Measurements from ENCODE around the gene TPP2. TPM values are rescaled to one million over a fixed set of nuclear protein-coding genes. Genes with fewer than 3 reads are reported as not detected.

The TPP2 gene
- polyA plus RNA-seq, 1 donor, result 38.7 TPM

DNA sequence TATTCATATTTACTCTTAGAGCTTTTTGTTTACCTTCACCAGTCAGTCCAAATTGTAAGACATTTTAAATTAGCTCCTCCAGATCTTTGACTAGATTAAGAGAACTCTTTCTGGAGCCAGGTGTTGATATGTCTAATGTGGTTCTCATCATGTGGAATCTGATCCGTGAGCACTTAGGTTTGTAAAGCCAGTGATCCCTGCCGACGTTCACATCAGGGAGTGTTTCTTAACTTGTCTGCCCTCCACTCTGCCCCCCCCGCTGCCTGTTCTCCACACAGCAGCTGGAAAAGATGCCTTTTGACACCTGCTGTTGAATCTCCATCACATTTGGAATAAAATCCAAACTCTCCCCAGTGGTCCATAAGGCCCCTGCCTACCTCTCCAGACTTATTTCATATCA lies 80.3 kb downstream of the TPP2 start:
- Histone ChIP-seq H3K27ac (ENCODE audit: low read length) (no peak overlapping the region), H3K4me3 (ENCODE audit: low read length) (no peak overlapping the region), H3K4me1 (ENCODE audit: control insufficient read depth, insufficient read depth, low read length) (no peaks in the 10 kb centered on the region), H3K27me3 (ENCODE audit: control insufficient read depth, insufficient read depth, low read length) (no peaks in the 10 kb centered on the region), H3K36me3 (ENCODE audit: control insufficient read depth, insufficient read depth, low read length) (peaks cover 29% of the 10 kb centered on the region), H3K9me3 (ENCODE audit: control insufficient read depth, low read depth, low read length) (no peaks in the 10 kb centered on the region)
- DNase-seq, result no peak
- WGBS (ENCODE audit: insufficient coverage, low lambda C conversion rate), result no CpG with 5 or more reads among the region's 4 CpGs

DNA sequence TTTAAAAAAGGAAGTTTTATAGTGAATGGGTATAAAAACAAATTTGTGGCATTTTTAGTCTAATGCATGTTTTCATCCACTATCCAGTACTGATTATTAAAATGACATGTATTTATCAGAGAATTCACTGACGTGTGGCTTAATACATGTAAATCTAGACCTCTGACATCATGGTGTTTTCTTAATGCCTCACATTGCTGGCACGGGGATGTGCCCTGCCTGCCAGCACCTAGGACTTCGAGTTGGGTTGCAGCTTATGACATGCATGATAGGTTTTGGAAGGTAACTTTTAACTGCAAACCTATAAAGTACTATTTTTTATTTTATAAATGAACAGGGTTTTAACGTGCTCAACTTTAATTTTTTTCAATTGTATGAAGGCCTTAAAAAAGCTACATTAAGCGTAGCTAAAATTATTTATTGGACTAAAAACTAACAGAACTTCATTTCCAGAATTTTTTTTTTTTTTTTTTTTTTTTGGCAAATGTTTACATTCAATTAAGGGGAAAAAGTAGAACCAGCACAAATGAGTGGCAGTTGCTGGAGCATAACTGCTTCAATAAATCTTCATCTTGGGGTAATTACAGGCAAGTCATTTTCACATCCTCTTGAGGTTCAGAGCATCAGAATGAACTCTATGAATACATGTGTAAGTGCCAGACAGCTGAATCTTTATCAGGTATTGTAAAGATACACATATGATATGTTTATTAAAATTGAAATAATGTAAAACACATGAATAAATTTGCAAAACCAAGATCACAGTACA lies 81.7 kb downstream of the TPP2 start:
- H3K36me3 ChIP-seq (ENCODE audit: control insufficient read depth, insufficient read depth, low read length), result peaks cover 21% of the 10 kb centered on the region
- 96% methylated on average over 2 of the region's 5 CpGs for WGBS (ENCODE audit: insufficient coverage, low lambda C conversion rate)
- DNase-seq, result no peak

DNA sequence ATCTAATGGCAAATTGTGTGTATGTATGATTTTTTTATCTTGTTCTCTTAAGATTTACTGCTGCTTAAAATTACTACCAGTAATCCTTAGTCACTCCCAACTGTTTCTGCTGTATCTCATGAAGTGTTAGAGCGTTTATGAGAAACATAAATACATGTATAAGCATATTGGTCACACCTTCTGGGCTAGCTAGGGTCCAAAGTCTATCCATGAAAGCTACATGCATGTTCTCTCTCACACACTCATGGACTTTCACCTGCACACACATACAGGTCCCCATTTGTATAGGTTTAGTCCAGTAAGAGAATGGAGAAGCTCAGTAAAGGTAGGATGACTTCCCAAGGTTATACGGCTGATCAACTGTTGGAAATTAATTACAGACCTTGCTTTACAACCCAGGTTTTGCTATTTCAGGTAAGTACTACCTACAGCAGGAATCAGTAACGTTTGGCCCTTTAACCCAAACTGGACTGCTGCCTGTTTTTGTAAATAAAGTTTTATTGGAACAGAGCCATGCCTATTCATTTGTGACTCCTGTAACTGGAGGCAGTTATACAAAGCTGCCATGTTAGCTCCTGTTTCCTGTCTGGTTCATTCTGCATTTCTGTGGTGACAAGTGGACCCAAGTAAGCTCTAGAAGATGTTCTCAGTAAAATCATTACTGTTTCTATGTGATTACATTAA lies 82.8 kb downstream of the TPP2 start:
- WGBS (ENCODE audit: insufficient coverage, low lambda C conversion rate), result no CpG with 5 or more reads among the region's 3 CpGs
- peak; percentile 57 to 81 for DNase-seq
- Histone ChIP-seq H3K36me3 (ENCODE audit: control insufficient read depth, insufficient read depth, low read length) (peaks cover 16% of the 10 kb centered on the region), H3K4me3 (ENCODE audit: low read length) (no peak overlapping the region), H3K27ac (ENCODE audit: low read length) (no peak overlapping the region), H3K9me3 (ENCODE audit: control insufficient read depth, low read depth, low read length) (no peaks in the 10 kb centered on the region), H3K27me3 (ENCODE audit: control insufficient read depth, insufficient read depth, low read length) (no peaks in the 10 kb centered on the region), H3K4me1 (ENCODE audit: control insufficient read depth, insufficient read depth, low read length) (no peaks in the 10 kb centered on the region)

More for the DNA sequence above, 81.7 kb downstream of the TPP2 start:
- H3K9me3 ChIP-seq (ENCODE audit: control insufficient read depth, low read depth, low read length), result no peaks in the 10 kb centered on the region
- no peaks in the 10 kb centered on the region for H3K27me3 ChIP-seq (ENCODE audit: control insufficient read depth, insufficient read depth, low read length)
- H3K27ac ChIP-seq (ENCODE audit: low read length), result no peak overlapping the region
- H3K4me1 ChIP-seq (ENCODE audit: control insufficient read depth, insufficient read depth, low read length), result no peaks in the 10 kb centered on the region
- H3K4me3 ChIP-seq (ENCODE audit: low read length), result no peak overlapping the region

DNA sequence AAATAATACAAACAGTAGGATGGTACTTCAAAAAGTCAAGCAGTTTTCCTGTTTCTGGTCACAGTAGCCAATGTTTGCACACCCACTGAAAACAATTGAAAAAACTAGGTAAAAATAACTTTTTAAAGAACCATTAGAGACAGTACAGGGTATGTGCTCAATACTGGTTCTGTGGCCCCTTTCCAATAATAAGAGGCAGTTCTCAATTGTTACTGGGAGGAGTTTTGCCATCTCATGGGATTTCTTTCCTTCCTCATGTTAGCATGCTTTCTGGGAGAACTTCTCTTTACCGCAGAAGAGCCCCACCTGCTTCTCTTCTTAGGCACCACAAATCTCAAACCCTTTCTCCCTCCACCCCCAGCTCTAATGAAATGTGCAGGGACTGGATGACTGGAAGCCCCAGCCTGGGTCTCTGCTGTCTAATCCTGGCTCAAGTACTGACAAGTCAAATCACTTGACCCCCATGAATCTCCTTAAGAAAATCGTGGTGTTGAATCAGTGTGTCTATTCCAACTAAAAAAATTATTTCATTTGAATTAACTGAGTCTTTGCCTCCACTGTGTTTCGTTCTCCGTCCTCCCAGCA lies 83.4 kb downstream of the TPP2 start:
- Histone ChIP-seq H3K27me3 (ENCODE audit: control insufficient read depth, insufficient read depth, low read length) (no peaks in the 10 kb centered on the region), H3K9me3 (ENCODE audit: control insufficient read depth, low read depth, low read length) (no peaks in the 10 kb centered on the region), H3K4me3 (ENCODE audit: low read length) (no peak overlapping the region), H3K27ac (ENCODE audit: low read length) (no peak overlapping the region), H3K4me1 (ENCODE audit: control insufficient read depth, insufficient read depth, low read length) (no peaks in the 10 kb centered on the region), H3K36me3 (ENCODE audit: control insufficient read depth, insufficient read depth, low read length) (peaks cover 10% of the 10 kb centered on the region)
- no peak for DNase-seq
- 100% methylated on average over 1 of the region's 4 CpGs for WGBS (ENCODE audit: insufficient coverage, low lambda C conversion rate)

DNA sequence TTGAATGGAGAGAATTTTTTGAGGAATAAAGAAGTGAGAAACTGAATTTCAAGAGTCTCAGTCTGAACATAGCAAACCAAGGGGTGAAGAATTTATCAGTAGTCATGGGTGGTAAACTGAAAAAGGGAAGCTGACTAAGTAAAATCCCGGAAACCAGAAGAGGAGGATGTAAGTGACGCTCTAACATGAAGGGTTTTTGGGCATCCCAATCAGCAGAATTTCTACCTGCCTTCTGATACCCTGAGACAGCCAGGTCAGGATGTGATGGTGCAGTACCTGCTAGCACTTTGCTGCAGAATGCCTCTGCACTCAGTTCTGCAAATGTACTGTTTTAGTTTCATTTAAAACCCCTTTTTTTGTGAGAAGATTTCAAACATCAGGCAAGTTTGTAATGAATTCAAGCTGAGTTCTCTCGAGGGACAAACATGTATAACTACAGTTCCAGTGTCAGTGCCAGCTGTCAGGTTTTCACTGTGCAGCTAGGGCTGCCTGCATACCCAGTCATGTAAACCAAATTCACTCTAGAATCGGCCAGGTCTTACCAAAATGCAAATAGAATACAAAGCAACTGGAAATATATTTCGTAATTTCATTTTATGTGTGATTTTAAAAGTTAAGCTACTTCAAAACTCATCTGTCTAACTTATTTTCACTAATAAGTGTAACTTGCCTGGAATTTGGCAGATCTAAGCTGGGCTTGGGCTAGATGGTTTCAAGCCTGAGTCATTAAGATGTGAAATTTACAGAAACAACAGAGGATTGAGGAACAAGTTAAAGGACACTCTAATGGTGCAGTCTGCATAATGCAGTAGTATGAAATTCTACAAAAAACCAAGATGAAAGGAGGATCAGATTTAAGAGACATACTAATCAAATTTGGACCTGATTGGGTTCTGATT lies 84.3 kb downstream of the TPP2 start:
- no peak for DNase-seq
- H3K27ac ChIP-seq (ENCODE audit: low read length), result no peak overlapping the region
- WGBS (ENCODE audit: insufficient coverage, low lambda C conversion rate), result 100% methylated on average over 2 of the region's 5 CpGs

DNA sequence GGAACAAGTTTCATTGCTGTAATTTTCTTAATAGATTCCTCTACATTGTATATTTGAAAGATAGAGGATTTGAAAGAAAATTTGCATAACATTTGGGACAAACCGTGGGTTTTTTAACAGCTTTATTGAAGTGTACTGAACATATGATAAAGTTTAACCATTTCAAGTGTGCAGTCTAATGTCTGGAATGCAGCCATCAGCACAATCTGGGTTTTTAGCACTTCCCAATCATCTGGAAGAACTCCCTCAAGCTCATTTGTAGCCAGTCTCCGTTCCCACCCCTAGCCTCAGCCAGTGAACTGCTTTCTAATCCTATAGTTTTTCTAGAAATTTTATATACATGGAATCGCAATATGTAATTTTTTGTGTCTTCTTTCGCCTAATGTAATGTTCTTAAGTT lies 85.4 kb downstream of the TPP2 start:
- DNase-seq, result no peak
- WGBS (ENCODE audit: insufficient coverage, low lambda C conversion rate), result 100% methylated on average over 2 of the region's 4 CpGs
- H3K9me3 ChIP-seq (ENCODE audit: control insufficient read depth, low read depth, low read length), result no peaks in the 10 kb centered on the region

More for the DNA sequence above, 84.3 kb downstream of the TPP2 start:
- Histone ChIP-seq H3K9me3 (ENCODE audit: control insufficient read depth, low read depth, low read length) (no peaks in the 10 kb centered on the region), H3K4me3 (ENCODE audit: low read length) (no peak overlapping the region), H3K36me3 (ENCODE audit: control insufficient read depth, insufficient read depth, low read length) (peaks cover 9% of the 10 kb centered on the region), H3K27me3 (ENCODE audit: control insufficient read depth, insufficient read depth, low read length) (no peaks in the 10 kb centered on the region), H3K4me1 (ENCODE audit: control insufficient read depth, insufficient read depth, low read length) (no peaks in the 10 kb centered on the region)

DNA sequence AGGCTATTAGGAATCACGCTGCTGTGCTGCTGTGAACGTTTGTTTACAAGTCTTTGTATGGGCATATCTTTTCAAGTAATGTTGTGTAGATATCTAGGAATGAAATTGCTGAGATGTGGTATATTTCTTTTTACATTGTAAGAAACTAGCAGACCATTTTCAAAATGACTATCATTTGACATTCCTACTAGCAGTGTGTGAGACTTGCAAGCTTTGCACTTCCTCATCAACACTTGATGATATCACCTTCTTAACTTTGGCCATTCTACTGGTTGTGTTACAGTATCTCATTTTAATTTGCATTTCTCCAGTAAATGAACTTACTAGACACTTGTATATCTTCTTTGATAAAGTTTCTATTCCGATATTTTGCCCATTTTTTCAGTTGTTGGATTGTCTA lies 85.9 kb downstream of the TPP2 start:
- Histone ChIP-seq H3K27ac (ENCODE audit: low read length) (no peak overlapping the region), H3K4me3 (ENCODE audit: low read length) (no peak overlapping the region), H3K4me1 (ENCODE audit: control insufficient read depth, insufficient read depth, low read length) (no peaks in the 10 kb centered on the region), H3K27me3 (ENCODE audit: control insufficient read depth, insufficient read depth, low read length) (no peaks in the 10 kb centered on the region), H3K9me3 (ENCODE audit: control insufficient read depth, low read depth, low read length) (no peaks in the 10 kb centered on the region), H3K36me3 (ENCODE audit: control insufficient read depth, insufficient read depth, low read length) (peaks cover 3% of the 10 kb centered on the region)
- no peak for DNase-seq
- WGBS (ENCODE audit: insufficient coverage, low lambda C conversion rate), result 100% methylated on average over 1 of the region's 3 CpGs

More for the DNA sequence above, 85.4 kb downstream of the TPP2 start:
- H3K4me3 ChIP-seq (ENCODE audit: low read length), result no peak overlapping the region
- H3K4me1 ChIP-seq (ENCODE audit: control insufficient read depth, insufficient read depth, low read length), result no peaks in the 10 kb centered on the region
- no peaks in the 10 kb centered on the region for H3K27me3 ChIP-seq (ENCODE audit: control insufficient read depth, insufficient read depth, low read length)
- H3K36me3 ChIP-seq (ENCODE audit: control insufficient read depth, insufficient read depth, low read length), result peaks cover 7% of the 10 kb centered on the region
- H3K27ac ChIP-seq (ENCODE audit: low read length), result no peak overlapping the region

DNA sequence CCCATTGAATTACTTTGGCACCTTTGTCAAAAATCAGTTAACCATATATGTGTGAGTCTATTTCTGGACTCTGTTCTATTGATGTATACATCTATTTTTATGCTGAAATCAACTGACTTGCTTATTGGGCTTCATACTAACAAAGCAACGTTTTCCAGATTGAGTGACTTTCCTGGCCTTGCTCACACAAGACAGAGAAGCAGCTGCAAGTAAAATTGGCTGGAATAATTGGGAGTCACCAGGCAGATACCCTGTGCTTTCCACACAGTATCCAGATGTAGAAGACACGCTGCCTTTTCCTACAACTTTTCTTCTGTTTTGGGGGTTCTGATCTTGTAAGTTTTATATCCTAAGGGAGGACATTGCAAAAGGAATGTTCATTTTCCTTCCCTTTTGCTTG lies 86.9 kb downstream of the TPP2 start:
- H3K36me3 ChIP-seq (ENCODE audit: control insufficient read depth, insufficient read depth, low read length), result no peaks in the 10 kb centered on the region
- H3K9me3 ChIP-seq (ENCODE audit: control insufficient read depth, low read depth, low read length), result no peaks in the 10 kb centered on the region
- no peak for DNase-seq
- peaks cover 7% of the 10 kb centered on the region for H3K27me3 ChIP-seq (ENCODE audit: control insufficient read depth, insufficient read depth, low read length)
- WGBS (ENCODE audit: insufficient coverage, low lambda C conversion rate), result 80% methylated on average over 2 of the region's 2 CpGs
- H3K4me1 ChIP-seq (ENCODE audit: control insufficient read depth, insufficient read depth, low read length), result no peaks in the 10 kb centered on the region
- no peak overlapping the region for H3K27ac ChIP-seq (ENCODE audit: low read length)
- H3K4me3 ChIP-seq (ENCODE audit: low read length), result no peak overlapping the region

DNA sequence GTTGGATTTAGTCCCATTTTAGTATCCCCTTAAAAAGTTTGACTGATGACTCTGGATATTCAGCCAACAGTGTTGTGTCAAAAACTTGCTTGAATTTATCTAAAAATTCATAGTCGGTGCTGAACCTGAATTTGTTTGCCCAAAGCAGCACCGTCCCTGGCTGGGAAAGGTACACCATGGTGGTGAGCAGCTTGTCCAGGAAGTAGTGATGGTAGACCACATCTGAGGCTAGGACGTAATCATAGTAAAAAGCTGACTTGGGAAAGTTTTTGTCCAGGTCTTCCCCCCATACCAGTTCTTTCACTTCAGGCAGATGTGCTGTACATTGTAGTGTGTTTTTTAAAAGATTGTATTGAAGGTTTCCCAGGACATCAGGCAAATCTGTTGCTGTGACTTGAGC lies 89.2 kb downstream of the TPP2 start:
- no peak for DNase-seq
- Histone ChIP-seq H3K4me1 (ENCODE audit: control insufficient read depth, insufficient read depth, low read length) (no peaks in the 10 kb centered on the region), H3K9me3 (ENCODE audit: control insufficient read depth, low read depth, low read length) (no peaks in the 10 kb centered on the region), H3K27me3 (ENCODE audit: control insufficient read depth, insufficient read depth, low read length) (peaks cover 15% of the 10 kb centered on the region), H3K27ac (ENCODE audit: low read length) (no peak overlapping the region), H3K36me3 (ENCODE audit: control insufficient read depth, insufficient read depth, low read length) (no peaks in the 10 kb centered on the region), H3K4me3 (ENCODE audit: low read length) (no peak overlapping the region)
- WGBS (ENCODE audit: insufficient coverage, low lambda C conversion rate), result 100% methylated on average over 1 of the region's 3 CpGs

DNA sequence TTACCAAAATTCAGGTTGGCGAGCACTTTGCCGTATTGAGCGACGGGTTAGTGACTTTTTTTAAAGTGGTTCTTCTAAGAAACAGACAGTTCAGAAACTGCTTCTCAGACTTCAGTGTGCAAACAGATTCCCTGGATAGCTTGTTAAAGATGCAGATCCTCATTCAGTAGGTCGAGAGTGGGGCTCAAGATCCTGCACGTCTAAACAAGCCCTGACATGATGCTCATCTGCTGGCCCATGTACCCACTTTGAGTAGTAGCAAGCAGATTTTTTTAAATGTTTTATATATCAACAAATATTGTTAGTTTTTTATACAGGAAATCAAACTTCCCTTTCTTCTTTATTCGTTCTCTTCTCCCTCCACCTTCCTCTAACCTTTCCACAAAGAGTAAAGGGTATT lies 90.7 kb downstream of the TPP2 start:
- WGBS (ENCODE audit: insufficient coverage, low lambda C conversion rate), result 93% methylated on average over 2 of the region's 7 CpGs
- no peaks in the 10 kb centered on the region for H3K36me3 ChIP-seq (ENCODE audit: control insufficient read depth, insufficient read depth, low read length)
- no peaks in the 10 kb centered on the region for H3K4me1 ChIP-seq (ENCODE audit: control insufficient read depth, insufficient read depth, low read length)
- no peak overlapping the region for H3K4me3 ChIP-seq (ENCODE audit: low read length)
- peaks cover 23% of the 10 kb centered on the region for H3K27me3 ChIP-seq (ENCODE audit: control insufficient read depth, insufficient read depth, low read length)
- H3K27ac ChIP-seq (ENCODE audit: low read length), result no peak overlapping the region
- no peaks in the 10 kb centered on the region for H3K9me3 ChIP-seq (ENCODE audit: control insufficient read depth, low read depth, low read length)
- no peak for DNase-seq
